Ecto neural progenitor cell (in vitro differentiated cells): ENCODE measurements around the gene PCDHGC3.
A peak's percentile ranks its signal among the peaks of the same experiment; 100 is the strongest.
"Not testable (repeated sequence)": the region's sequence is repeated elsewhere in the genome, so short reads cannot be mapped to it uniquely, and the experiment has no call there.

Experiments
- DNase-seq: peaks from one replicate; pipeline ENCODE4 v3.0.0-alpha.2; 2018; ENCODE audit warnings: low spot score

The PCDHGC3 gene

GRCh38 chr5:141475625-141476131 lies at the start of gene PCDHGC3:
Gene PCDHGC3, plus strand, starts transcription at chr5:141475966. Its CDS starts 151 bp downstream, at chr5:141476117.
- peak; percentile 93 for DNase-seq

- no peak for DNase-seq
Observed at GRCh38 chr5:141427783-141428426, 47.9 kb upstream of the PCDHGC3 start.

- no peak for DNase-seq
Observed at GRCh38 chr5:141430332-141431113, 45.2 kb upstream of the PCDHGC3 start, which contains the start of gene PCDHGA12. Gene PCDHGA12, plus strand, starts transcription at chr5:141430507. Its CDS starts 253 bp downstream, at chr5:141430760.

DNA sequence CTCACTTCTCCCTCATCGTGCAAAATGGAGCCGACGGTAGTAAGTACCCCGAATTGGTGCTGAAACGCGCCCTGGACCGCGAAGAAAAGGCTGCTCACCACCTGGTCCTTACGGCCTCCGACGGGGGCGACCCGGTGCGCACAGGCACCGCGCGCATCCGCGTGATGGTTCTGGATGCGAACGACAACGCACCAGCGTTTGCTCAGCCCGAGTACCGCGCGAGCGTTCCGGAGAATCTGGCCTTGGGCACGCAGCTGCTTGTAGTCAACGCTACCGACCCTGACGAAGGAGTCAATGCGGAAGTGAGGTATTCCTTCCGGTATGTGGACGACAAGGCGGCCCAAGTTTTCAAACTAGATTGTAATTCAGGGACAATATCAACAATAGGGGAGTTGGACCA lies 44.5 kb upstream of the PCDHGC3 start:
- DNase-seq: no peak

DNA sequence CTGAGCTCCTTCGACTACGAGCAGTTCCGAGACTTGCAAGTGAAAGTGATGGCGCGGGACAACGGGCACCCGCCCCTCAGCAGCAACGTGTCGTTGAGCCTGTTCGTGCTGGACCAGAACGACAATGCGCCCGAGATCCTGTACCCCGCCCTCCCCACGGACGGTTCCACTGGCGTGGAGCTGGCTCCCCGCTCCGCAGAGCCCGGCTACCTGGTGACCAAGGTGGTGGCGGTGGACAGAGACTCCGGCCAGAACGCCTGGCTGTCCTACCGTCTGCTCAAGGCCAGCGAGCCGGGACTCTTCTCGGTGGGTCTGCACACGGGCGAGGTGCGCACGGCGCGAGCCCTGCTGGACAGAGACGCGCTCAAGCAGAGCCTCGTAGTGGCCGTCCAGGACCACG lies 43.5 kb upstream of the PCDHGC3 start:
- DNase-seq: not testable (repeated sequence)

DNA sequence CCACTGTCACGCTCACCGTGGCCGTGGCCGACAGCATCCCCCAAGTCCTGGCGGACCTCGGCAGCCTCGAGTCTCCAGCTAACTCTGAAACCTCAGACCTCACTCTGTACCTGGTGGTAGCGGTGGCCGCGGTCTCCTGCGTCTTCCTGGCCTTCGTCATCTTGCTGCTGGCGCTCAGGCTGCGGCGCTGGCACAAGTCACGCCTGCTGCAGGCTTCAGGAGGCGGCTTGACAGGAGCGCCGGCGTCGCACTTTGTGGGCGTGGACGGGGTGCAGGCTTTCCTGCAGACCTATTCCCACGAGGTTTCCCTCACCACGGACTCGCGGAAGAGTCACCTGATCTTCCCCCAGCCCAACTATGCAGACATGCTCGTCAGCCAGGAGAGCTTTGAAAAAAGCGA lies 43.0 kb upstream of the PCDHGC3 start:
- not testable (repeated sequence) for DNase-seq

DNA sequence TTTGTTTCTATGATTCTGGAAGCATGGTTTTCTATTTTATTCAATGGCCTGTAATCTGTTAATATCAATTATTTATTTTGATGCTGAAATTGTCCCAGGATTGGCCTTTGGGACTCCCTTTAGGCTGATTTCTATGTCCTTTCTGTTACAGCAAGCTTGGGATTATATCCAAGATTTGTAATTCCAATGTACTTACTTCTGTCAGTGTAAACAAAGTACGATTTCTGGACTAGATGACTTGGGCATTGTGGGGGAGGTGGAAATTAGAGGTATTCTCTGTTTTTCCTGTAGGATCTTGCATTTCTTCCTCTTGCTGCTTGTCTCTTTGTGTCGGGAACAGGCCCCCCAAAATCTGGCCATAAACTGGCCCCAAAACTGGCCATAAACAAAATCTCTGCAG lies 41.8 kb upstream of the PCDHGC3 start:
- DNase-seq: no peak

DNA sequence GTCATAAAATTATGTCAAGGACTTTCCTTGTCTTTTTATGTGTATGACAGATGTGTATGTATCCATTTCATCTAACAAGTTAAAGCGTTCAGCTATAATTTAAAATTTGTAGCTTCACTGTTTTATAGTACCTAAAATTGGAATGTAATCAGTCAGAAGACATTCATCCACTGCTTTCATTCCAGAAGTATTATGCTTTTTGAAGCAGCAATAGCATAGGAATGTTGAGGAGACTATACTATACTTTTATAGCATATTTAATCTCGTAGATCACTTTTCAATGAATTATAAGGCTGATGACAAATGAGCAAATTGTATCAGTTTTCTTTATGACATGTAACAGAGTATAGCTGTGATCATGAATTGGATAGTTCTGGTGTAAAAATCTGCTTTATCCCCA lies 38.5 kb upstream of the PCDHGC3 start:
- DNase-seq: no peak

GRCh38 chr5:141439411-141440141 lies 36.2 kb upstream of the PCDHGC3 start:
- no peak for DNase-seq

GRCh38 chr5:141440341-141440740 lies 35.4 kb upstream of the PCDHGC3 start:
- no peak for DNase-seq

DNA sequence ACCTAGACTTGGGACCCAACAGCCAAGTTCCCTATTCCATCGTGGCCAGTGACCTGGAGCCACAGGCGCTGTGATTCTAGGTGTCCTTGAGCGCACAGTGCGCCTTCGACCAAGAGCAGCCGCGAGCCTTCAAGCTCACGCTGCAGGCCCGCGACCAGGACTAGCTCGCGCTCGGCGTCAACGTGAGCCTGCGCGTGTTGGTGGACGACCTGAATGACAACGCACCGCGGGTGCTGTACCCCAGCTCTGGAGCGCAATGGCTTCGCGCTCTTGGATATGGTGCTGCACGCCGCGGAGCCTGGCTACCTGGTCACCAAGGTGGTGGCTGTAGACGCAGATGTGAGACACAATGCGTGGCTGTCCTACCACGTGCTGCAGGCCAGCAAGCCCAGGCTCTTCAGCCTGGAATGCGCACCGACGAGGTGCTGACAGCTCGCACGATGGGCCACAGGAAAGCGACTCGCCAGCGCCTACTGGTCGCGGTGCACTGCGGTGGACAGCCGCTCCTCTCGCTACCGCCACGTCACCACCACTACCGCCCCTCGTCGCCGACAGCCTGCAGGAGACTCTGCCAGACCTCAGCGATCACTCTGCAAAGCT lies 34.1 kb upstream of the PCDHGC3 start:
- DNase-seq: no peak

DNA sequence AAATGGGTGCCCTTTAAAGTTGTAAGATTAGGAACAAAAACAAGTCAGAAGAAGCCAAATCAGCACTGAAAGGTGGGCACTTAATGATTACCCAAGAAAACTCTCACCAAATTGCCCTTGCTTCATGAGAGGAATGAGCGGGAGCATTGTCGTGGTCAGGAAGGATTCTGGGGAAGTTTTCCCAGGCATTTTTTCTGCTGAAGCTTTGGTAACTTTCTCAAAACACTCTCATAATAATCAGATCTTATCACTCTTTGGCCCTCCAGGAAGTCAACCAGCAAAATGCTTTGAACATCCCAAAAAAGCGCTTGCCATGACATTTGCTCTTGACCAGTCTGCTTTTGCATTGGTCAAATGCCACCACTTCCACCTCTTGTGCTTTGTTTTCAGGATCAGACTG lies 10.4 kb upstream of the PCDHGC3 start:
- no peak for DNase-seq

- DNase-seq: peak; percentile 69
Observed at GRCh38 chr5:141476132-141476911, 556 bp downstream of the PCDHGC3 start.

GRCh38 chr5:141477044-141477575 lies 1.3 kb downstream of the PCDHGC3 start:
- no peak for DNase-seq

GRCh38 chr5:141477815-141478214 lies 2.0 kb downstream of the PCDHGC3 start:
- DNase-seq: no peak

DNA sequence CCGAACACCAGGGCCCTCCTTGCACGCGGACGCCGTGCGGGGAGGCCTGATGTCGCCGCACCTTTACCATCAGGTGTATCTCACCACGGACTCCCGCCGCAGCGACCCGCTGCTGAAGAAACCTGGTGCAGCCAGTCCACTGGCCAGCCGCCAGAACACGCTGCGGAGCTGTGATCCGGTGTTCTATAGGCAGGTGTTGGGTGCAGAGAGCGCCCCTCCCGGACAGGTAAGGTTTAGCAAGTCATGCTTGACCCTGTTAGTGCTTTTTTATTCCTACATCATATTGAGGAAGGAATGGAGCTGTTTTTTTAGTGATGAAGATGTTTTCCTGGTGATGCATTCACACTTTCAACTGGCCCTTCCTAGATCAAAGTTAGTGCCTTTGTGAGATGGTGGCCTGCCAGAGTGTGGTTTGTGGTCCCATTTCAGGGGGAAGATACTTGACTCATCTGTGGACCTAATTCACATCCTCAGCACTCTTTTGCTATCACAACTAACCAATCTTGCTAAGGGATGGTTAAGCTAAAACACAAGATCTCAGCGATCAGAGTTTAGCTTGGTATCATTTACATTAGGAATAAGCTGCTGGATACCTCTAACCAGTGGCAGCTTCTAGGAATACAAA lies 2.7 kb downstream of the PCDHGC3 start:
- DNase-seq: peak; percentile 49

DNA sequence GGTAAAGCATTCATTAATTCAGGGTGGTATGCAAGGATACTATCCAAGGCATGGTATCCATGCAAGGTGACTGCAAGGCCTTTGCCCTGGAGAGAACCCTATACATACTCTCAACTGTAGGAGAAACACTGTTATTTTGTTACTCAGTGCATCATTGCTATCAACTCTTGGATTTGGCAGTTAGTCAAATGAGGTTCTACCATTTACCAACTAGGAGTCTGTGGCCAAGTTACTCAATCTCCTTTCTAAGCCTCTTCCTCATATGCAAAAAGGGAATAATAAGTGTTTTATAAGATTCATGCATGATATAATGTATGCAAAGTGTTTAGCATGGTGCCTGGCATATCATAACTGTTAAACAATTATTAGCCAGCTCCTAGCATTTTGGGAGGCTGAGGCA lies 4.0 kb downstream of the PCDHGC3 start:
- DNase-seq: no peak

GRCh38 chr5:141483902-141484301 lies 8.1 kb downstream of the PCDHGC3 start:
- DNase-seq: no peak

GRCh38 chr5:141484310-141484640 lies 8.5 kb downstream of the PCDHGC3 start:
- DNase-seq: no peak

GRCh38 chr5:141484641-141485311 lies 9.0 kb downstream of the PCDHGC3 start, which contains the start of gene PCDHGC4:
Gene PCDHGC4, plus strand, starts transcription at chr5:141485030. Its CDS starts 144 bp downstream, at chr5:141485174.
- peak; percentile 92 for DNase-seq
